Measurements from ENCODE around the gene TBC1D22A.

- no peak for TF ChIP-seq CTCF (IDR thresholded peaks at IDR 0.05)
- TF ChIP-seq POLR2A (IDR thresholded peaks at IDR 0.05), result no peak
These were observed 424.9 kb downstream of the TBC1D22A start for GRCh38 chr22:47187176-47187957.

All from ovary (tissue), 3 donors.